H1 (cell line): ENCODE results near the gene NTPCR.

Source experiments
- BACH1 ChIP-seq: IDR thresholded peaks from 2 replicates; pipeline ENCODE4 v1.6.1; 2012; ENCODE audit warnings: low read length, improper control_type of control experiment
- EP300 ChIP-seq, 2 experiments: IDR thresholded peaks; 1 replicate in 1 of 2; 2 replicates in 1 of 2; pipeline ENCODE4 v1.6.1; 2011 to 2012; ENCODE audit warnings: low read depth in 2 of 2, low read length in 2 of 2, mild to moderate bottlenecking in 2 of 2, borderline replicate concordance in 1 of 2, inconsistent platforms in 1 of 2, moderate library complexity in 1 of 2
- GTF2F1 ChIP-seq: IDR thresholded peaks from 2 replicates; pipeline ENCODE4 v1.6.1; 2012; ENCODE audit warnings: low read depth, low read length, improper control_type of control experiment, borderline replicate concordance
- MAFK ChIP-seq: IDR thresholded peaks from 2 replicates; pipeline ENCODE4 v1.6.1; 2012; ENCODE audit warnings: low read depth, mild to moderate bottlenecking, improper control_type of control experiment, low read length
- SRF ChIP-seq: IDR thresholded peaks from 2 replicates; pipeline ENCODE4 v1.6.1; 2011; ENCODE audit warnings: mild to moderate bottlenecking, low read depth, low read length, moderate library complexity
- TF ChIP-seq, protein P1 (sequence below), 3 experiments: IDR thresholded peaks; 1 replicate in 2 of 3; 2 replicates in 1 of 3; pipeline versions ENCODE4 v1.5.1 to v1.6.1; 2011; ENCODE audit warnings: low read length in 3 of 3, mild to moderate bottlenecking in 3 of 3, inconsistent platforms in 2 of 3, low read depth in 1 of 3, moderate library complexity in 1 of 3; ENCODE audit not compliant: insufficient read depth in 1 of 3; ENCODE audit errors: control extremely low read depth in 1 of 3

DNA sequence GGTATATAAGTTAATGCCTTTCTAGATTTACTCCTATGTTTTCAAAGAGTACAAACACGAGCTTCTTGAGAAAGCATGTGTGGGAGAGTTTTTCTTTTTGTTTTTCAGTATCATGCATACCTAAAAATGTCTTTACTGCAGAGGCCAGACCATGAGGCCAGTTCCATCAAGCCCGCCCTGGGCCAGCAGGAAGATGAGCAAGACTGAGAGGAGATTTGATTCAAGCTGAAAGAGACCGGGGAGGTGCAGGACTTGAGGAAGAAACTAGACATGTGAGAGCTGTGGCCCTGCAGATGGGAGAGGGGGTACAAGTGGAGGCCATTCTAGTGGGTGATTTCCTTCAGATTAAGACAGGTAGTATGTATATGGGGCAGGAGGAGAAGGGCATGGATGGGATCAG, 33.4 kb upstream of the NTPCR start:
- TF ChIP-seq, protein P1, sequence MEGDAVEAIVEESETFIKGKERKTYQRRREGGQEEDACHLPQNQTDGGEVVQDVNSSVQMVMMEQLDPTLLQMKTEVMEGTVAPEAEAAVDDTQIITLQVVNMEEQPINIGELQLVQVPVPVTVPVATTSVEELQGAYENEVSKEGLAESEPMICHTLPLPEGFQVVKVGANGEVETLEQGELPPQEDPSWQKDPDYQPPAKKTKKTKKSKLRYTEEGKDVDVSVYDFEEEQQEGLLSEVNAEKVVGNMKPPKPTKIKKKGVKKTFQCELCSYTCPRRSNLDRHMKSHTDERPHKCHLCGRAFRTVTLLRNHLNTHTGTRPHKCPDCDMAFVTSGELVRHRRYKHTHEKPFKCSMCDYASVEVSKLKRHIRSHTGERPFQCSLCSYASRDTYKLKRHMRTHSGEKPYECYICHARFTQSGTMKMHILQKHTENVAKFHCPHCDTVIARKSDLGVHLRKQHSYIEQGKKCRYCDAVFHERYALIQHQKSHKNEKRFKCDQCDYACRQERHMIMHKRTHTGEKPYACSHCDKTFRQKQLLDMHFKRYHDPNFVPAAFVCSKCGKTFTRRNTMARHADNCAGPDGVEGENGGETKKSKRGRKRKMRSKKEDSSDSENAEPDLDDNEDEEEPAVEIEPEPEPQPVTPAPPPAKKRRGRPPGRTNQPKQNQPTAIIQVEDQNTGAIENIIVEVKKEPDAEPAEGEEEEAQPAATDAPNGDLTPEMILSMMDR (IDR thresholded peaks at IDR 0.05; ENCODE audit: control extremely low read depth in 1 of 3, insufficient read depth in 1 of 3, low read depth in 1 of 3, low read length in 3 of 3), result no peak
- TF ChIP-seq SRF, result no peak
- no peak for TF ChIP-seq BACH1
- no peak for TF ChIP-seq EP300 (IDR thresholded peaks at IDR 0.05; ENCODE audit: borderline replicate concordance in 1 of 2, low read depth in 2 of 2, low read length in 2 of 2)
- TF ChIP-seq GTF2F1, result no peak
- TF ChIP-seq MAFK, result no peak
